ENCODE results near the gene BPIFB2. TPM values are rescaled to one million over a fixed set of nuclear protein-coding genes. Genes with fewer than 3 reads are reported as not detected.

The BPIFB2 gene
- polyA plus RNA-seq, 1 experiment, result not detected

- TF ChIP-seq CTCF (IDR thresholded peaks at IDR 0.05; ENCODE audit: low read depth, low read length), result no peak
- Histone ChIP-seq H3K9me3 (ENCODE audit: control insufficient read depth, insufficient read depth, low read length) (no peaks in the 10 kb centered on the region), H3K27me3 (ENCODE audit: control insufficient read depth, insufficient read depth, low read length) (peaks cover 7% of the 10 kb centered on the region), H3K4me3 (ENCODE audit: low read depth, low read length) (no peak overlapping the region), H3K27ac (ENCODE audit: low read depth, low read length) (no peak overlapping the region)
- ChIA-PET POLR2A (no interaction called here), CTCF (no interaction called here)
- no peak for DNase-seq (ENCODE audit: low read depth, low spot score)
Observed at GRCh38 chr20:32991792-32992641, 15.5 kb upstream of the BPIFB2 start.

- H3K27me3 ChIP-seq (ENCODE audit: control insufficient read depth, insufficient read depth, low read length), result peaks cover 7% of the 10 kb centered on the region
- no peak for TF ChIP-seq CTCF (IDR thresholded peaks at IDR 0.05; ENCODE audit: low read depth, low read length)
- no peak overlapping the region for H3K27ac ChIP-seq (ENCODE audit: low read depth, low read length)
- H3K9me3 ChIP-seq (ENCODE audit: control insufficient read depth, insufficient read depth, low read length), result no peaks in the 10 kb centered on the region
- CTCF ChIA-PET, result no interaction called here
- no peak for DNase-seq (ENCODE audit: low read depth, low spot score)
- POLR2A ChIA-PET, result no interaction called here
- no peak overlapping the region for H3K4me3 ChIP-seq (ENCODE audit: low read depth, low read length)
Observed at GRCh38 chr20:32993496-32994050, 13.9 kb upstream of the BPIFB2 start.

DNA sequence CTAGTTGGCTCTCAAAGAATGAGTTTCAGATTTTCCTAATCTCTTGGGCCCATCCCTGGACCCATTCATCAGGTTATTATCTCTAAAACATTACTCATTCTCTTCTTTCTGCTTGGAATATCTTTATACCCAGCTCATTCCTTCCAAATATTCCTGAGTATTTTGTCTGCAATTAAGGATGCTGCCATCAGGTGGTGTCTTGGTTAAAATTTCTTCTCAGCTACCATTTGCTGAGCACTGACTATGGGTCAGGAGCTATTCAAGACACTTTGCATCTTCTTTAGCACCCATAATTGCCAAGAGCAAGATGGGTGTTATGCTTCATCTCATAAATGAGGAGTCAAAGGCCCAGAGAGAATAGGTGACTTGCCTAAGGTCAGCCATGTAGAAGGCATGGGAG lies 11.7 kb upstream of the BPIFB2 start:
- TF ChIP-seq CTCF (IDR thresholded peaks at IDR 0.05; ENCODE audit: low read depth, low read length), result no peak
- DNase-seq (ENCODE audit: low read depth, low spot score), result no peak
- H3K27me3 ChIP-seq (ENCODE audit: control insufficient read depth, insufficient read depth, low read length), result peaks cover 8% of the 10 kb centered on the region
- POLR2A ChIA-PET, result no interaction called here
- H3K27ac ChIP-seq (ENCODE audit: low read depth, low read length), result no peak overlapping the region
- no peak overlapping the region for H3K4me3 ChIP-seq (ENCODE audit: low read depth, low read length)
- CTCF ChIA-PET, result no interaction called here
- H3K9me3 ChIP-seq (ENCODE audit: control insufficient read depth, insufficient read depth, low read length), result no peaks in the 10 kb centered on the region

- ChIA-PET POLR2A (no interaction called here), CTCF (no interaction called here)
- H3K9me3 ChIP-seq (ENCODE audit: control insufficient read depth, insufficient read depth, low read length), result no peaks in the 10 kb centered on the region
- H3K27me3 ChIP-seq (ENCODE audit: control insufficient read depth, insufficient read depth, low read length), result peaks cover 6% of the 10 kb centered on the region
- H3K27ac ChIP-seq (ENCODE audit: low read depth, low read length), result no peak overlapping the region
- no peak for TF ChIP-seq CTCF (IDR thresholded peaks at IDR 0.05; ENCODE audit: low read depth, low read length)
- no peak for DNase-seq (ENCODE audit: low read depth, low spot score)
- no peak overlapping the region for H3K4me3 ChIP-seq (ENCODE audit: low read depth, low read length)
Observed at GRCh38 chr20:32997431-32997830, 10.1 kb upstream of the BPIFB2 start.

GRCh38 chr20:32999603-33000250 lies 7.8 kb upstream of the BPIFB2 start:
- no peak for DNase-seq (ENCODE audit: low read depth, low spot score)

More at GRCh38 chr20:32999603-33000250, 7.8 kb upstream of the BPIFB2 start:
- no peak for TF ChIP-seq CTCF (IDR thresholded peaks at IDR 0.05; ENCODE audit: low read depth, low read length)
- POLR2A ChIA-PET, result no interaction called here
- Histone ChIP-seq H3K4me3 (ENCODE audit: low read depth, low read length) (no peak overlapping the region), H3K9me3 (ENCODE audit: control insufficient read depth, insufficient read depth, low read length) (no peaks in the 10 kb centered on the region; the same call in 1 of the 2 replicates), H3K27me3 (ENCODE audit: control insufficient read depth, insufficient read depth, low read length) (peaks cover 2% of the 10 kb centered on the region), H3K27ac (ENCODE audit: low read depth, low read length) (no peak overlapping the region)
- CTCF ChIA-PET, result no interaction called here
